Activated CD4-positive, alpha-beta T cell treated with anti-CD3 and anti-CD28 coated beads, Interleukin-2, amount 50 U/mL, for 16 hours (primary cell): ENCODE data around the gene DBR1.
A peak's percentile ranks its signal among the peaks of the same experiment; 100 is the strongest.

Experiments used
- DNase-seq: peaks from one replicate; pipeline ENCODE4 v3.0.0-alpha.2; 2020

The DBR1 gene, protein sequence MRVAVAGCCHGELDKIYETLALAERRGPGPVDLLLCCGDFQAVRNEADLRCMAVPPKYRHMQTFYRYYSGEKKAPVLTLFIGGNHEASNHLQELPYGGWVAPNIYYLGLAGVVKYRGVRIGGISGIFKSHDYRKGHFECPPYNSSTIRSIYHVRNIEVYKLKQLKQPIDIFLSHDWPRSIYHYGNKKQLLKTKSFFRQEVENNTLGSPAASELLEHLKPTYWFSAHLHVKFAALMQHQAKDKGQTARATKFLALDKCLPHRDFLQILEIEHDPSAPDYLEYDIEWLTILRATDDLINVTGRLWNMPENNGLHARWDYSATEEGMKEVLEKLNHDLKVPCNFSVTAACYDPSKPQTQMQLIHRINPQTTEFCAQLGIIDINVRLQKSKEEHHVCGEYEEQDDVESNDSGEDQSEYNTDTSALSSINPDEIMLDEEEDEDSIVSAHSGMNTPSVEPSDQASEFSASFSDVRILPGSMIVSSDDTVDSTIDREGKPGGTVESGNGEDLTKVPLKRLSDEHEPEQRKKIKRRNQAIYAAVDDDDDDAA

DNA sequence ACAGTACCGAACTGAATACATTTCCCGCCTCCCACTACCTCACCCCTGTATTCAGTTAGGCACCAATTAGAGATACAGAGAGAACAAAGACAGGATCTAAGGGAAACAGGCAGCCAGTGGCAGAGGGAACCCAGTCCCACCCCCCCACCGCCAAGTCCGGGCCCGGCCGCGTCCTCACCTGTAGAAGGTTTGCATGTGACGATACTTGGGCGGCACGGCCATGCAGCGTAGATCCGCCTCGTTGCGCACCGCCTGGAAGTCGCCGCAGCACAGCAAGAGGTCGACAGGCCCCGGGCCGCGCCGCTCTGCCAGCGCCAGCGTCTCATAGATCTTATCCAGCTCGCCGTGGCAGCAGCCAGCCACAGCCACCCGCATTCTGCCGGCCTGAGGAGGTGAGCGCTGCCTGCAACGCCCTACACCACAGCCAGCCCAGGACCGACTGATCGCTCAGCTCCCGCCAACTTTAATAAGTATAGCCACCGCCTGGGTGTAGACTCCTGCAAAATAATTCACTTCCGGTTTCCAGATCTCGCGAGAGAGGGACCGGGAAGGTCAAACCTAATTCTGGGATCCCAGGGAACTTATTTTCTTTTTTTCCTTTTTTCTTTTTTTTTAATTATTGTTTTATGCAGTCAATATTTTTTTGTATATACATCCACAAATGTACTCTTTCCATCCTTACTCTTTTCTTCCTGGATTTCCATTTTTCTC, at the start of gene DBR1:
DBR1 (minus strand) TSS at position 501 of the 711 bp plus-strand sequence; CDS start at position 375, 126 bp downstream.
- DNase-seq, result peak; percentile 87

DNA sequence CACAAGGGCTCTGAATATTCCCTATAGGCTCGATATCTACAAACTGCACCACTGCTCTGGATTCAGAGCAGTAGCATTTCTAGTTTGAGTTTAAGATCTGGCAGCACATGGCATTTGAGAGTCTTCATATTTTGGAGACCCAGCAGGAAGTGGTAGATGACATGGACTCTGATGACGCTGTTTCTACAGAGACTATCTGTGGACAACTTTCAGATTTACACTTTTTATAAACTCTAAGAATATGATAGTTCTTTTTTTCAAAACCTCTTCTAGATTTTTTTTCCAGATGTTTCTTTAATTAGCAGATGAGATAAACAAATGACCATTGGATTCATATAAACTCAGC, 48.2 kb upstream of the DBR1 start:
- peak; percentile 20 for DNase-seq

DNA sequence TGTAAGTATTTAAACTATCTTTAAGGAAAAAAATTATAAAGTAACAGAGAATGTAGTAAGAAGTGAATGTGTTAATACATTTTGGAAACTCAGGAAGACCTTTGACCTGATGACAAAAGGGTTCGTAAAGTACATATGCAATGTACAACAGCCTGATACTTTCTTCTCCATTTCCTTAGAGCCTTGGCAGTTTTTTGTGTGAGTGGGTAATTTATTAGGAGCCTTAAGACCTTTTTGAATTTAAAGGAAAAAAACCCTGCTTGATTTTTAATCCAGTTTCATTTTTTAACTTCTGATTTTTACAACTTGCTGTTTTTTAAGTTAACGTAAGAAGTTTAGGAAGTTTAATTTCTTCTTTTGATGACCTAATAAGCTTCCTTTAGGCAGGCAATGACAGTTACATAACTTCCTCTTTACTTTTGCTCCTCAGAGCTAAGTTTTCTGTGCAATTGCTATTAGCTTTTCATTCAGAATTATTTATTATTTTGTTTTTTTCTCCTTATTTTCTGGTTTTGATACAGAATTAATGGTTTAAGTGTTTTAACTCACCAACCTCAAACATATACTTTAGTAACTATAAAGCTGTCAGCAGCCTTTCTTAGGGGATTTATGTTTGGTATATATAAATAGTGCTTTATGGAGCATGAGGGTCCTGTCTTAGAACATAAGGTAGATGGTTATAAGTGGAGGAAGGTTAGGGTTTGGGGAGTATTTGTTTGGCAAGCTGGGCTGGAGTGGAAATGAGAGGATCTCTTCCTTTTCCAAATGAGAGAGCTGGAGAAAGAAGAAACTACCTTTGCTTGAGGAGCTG, 47.6 kb upstream of the DBR1 start:
- no peak for DNase-seq

DNA sequence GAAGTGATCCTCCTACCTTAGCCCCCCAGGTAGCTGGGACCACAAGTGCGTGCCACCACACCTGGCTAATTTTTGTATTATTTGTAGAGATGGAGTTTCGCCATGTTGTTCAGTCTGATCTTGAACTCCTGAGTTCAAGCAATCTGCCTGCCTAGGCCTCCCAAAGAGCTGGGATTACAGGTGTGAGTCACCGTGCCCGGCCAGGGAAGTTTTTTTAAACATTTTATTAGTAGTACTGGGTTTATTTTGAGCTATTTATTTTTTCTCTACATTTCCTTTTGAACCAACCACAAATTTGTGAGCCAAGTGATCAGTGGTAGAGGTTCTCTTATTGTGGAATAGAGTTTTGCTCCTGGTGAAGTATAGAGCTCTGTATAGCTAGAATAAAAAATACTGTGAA, 46.1 kb upstream of the DBR1 start:
- no peak for DNase-seq

DNA sequence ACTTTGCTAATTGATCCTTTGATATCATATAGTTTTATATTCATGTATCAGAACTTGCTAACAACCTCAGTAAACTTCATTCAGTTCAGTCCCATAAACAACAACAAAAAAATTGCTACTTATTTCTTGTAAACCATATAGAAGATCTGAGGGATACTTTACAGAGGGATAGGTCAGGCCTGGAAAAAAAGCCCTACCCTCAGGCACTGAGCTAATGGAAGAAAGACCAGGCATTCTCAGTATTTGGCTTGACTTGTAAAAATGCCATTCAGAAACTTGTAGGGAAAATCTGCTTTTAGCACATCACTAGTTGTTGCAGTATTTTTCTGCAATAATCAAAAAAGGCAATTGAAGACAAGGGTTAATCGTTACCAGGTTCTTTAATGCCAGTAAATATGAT, 45.5 kb upstream of the DBR1 start:
- no peak for DNase-seq

DNA sequence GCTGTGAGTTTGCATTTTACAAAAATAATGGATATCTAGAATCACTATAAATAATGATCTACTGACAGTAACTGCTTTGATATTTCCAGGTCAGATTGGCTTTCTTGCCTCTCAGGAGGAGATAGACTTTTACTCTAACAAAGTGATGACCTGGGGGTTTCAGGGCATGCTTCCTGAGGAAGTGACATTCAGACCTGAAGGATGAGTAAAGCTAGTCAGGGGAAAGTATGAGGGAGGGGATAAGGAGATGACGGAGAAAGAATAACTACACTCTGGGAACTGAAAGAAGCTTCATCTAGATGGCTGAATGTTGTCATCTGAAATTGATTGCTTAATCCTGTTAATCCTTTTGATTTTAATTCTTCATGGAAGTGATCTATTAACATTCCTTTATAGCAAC, 44.5 kb upstream of the DBR1 start:
- peak; percentile 32 for DNase-seq

DNA sequence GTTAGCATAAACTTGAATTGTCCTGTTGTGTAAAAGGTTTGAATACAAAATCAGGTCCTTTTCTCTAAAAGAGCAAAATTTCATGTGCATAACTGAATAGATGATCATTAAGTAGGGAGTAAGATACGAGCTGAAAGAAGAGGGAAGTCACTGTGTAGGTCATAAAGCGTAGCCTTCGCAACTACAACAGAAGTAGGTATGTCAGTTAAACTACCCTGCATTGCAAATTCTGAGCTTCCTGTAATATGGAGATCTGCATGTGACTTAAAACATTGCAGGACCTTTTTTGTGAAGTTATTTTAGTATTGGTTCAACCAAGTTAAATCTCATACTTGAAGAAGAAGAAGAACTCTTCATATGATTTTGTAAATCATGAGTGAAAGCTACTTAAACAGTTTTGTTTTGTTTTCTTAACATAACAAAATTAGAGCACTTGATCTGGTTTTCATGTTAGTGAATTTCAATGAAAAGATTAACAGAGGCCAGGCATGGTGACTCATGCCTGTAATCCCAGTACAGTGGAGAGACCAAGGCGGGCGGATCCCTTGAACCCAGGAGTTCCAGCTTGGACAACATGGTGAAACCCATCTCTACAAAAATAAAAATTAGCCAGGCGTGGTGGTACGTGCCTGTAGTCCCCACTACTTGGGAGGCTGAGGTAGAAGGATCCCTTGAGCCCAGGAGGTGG, 38.8 kb upstream of the DBR1 start:
- DNase-seq, result no peak

DNA sequence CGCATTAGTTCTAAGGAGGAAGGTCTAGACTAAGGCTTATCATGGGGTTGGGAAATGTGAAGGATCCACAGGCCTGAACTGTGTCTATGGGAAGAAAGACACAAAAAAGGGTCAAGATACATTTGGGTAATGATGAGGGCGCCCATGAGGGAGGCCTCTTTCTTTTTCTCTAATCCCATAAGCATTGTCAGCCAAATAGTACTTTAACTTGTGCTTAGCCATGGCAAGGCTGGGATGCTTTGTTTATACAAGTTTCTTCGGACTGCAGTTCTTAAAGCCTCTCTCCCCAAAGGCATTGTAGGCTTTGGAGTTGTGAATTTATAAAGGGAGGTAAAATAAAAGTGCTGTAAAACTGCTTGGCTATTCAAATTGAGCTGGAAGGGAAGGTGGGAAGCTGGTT, 35.8 kb upstream of the DBR1 start:
- DNase-seq, result no peak

DNA sequence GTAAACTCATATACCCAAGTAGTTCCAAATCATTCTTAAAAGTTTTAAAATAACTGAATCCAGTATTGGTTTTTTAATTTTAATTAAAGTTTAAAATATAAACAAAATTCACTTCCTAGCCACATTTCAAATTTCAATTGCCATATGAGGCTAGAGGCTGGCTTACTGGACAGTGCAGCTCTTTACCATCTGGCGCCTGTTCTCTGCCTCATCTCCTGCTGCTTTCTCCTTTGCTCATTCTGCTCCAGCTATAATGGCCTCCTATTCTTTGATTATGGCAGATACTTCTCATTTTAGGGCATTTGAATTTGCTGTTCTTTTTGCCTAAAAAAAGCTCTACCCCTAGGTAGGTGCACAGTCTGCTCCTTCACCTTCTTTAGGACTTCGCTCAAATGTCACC, 31.5 kb upstream of the DBR1 start:
- no peak for DNase-seq

DNA sequence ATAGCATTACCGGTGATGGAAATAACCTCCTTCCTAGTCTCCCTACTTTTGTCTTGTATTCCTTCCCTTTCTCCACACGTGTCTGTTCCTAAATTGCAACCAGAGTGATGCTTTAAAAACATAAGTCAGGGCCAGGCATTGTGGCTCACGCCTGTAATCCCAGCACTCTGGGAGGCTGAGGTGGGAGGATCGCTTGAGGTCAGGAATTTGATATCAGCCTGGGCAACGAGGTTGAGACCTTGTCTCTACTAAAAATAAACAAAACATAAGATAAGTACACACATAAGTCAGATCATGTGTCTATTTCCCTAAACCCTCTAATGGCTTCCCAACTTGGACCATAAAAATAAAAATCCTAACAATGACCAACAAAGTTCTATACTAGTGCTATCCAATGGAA, 30.8 kb upstream of the DBR1 start:
- DNase-seq, result no peak

DNA sequence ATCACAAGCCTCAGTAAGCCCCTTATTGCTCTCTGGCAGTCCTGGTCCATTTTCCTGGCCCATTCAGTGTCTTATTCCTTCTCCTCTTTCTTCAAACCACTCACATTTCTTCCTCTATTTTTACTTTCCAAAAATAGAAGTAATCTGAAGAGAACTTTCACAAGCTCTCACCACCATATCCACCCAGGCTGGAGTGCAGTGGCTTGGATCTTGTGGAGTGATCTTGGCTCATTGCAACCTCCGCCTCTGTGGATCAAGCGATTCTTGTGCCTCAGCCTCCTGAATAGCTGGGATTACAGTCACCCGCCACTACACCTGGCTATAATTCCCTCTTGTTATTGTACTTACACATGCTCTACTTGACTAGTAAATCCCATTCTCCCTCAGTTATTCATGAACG, 29.2 kb upstream of the DBR1 start:
- no peak for DNase-seq

DNA sequence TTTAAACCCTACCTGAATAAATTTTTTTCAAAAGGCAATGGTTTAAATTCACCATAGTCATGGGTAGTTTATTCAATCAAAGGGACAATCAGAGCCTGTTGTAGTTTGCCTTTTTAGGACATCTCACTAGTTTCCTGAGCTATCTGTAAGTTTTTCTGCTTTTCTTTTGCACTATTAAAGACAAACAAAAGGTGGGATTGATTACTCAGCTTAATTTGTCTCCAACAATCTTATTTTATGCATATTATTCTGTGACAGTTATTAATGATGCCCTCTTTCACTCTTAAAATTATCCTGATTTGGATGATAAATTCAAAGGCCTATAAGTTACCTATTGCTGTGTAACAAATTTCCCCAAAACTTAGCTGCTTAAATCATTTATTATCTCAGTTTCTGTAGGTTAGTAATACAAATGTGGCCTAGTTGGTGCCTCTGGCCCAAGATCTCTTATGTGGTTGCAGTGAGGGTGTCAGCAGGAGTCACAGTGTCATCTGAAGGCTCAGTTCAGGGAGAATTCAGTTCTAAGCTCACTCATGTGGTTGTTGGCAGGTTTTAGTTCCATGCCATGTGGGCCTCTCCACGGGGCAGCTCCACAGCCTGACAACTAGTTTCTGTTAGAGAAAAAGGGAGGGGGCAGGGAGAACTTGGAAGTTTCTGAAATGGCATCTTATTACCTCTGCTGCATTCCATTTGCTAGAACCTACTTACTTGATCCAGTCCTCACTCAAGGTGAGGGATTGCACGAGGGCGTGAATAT, 28.4 kb upstream of the DBR1 start:
- no peak for DNase-seq

DNA sequence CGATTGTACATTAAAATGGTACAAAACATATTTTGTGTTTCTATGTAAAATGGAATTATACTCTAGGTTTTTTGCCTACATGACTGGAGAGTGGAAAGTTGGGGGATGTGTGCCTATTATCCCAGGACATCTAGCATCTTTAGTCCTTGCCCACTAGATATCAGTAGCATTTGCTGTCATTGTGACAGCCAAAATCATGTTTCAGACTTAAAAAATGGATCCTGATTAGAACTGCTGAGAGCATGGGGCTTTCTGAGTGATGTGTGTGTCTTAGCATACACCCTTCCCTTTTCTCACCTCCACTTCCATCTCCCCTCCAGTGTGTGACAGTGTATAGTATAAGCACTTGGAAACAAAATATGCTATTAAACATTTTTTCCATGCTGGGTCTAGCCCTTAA, 25.7 kb upstream of the DBR1 start:
- no peak for DNase-seq

DNA sequence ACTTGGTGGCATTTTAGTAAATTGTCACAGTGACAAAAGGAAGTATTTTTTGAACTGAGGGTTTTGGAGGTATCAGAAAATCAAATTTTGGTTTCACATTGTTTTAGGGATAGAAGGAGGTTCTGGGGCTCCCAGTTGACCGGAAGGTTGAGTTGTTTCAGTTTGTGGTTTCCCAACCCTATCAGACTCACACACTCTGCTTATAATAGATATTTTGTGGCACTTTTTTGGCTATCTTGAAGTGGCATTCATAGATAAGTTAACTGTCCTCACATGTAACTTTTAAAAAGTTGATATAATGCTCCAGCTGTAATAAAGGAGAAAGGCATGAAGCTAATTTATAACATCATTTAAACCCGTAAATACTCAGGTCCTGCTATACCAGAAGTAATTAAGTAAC, 25.1 kb upstream of the DBR1 start:
- DNase-seq, result no peak

DNA sequence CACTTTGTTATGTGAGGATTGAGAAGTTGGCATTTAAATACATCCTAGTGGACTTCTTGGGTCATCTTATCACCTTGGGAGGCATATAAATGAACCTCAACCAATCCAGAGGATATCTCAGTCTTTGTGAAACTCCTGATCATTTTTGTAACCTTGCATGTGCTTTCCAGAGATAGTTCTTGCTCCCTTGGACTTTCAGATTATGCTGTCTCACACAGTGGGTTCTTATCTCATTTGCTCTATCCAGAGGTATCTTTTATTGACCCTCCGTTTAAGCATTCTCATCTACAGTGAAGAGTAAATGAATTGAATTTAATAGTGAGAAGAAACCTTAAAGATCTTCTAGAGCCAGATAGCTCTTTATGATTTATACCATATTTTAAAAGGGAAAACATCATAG, 22.8 kb upstream of the DBR1 start:
- DNase-seq, result no peak

DNA sequence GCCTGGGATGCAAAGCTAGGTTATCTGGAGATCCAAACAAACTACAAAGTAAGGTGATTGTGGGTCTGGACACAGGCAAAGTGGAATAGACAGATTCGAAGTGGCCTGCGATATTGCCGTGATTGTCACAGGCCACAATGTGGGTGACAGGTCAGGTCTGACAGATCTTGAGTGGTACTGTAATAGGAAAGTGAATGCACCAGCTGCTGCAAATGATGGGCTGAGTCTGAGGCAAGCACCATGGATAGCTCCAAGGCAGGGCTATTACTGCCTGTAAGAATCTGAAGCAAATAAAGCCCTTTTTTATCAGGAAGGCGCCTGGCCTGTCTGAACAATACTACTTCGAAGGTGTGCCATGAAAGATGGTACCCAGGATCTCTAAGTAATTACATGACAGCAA, 22.3 kb upstream of the DBR1 start:
- DNase-seq, result no peak

DNA sequence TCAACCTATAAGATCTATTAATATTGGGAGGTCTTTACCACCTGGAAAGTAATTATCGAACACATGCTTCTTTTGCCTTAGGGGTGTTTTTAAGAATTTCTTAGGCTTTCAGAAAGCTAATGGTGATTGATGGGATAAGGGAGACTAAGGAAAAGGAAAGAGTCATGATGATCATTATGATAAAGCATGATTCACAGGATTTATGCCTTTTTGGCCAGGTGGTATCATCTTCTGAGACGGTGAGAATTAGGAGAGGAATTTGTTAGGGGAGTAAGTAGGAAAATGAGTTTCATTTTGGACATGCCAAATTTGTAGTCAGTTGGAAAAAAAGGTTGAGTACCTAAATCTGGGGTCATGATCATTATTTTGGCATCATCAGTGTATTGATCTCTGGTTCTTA, 21.3 kb upstream of the DBR1 start:
- no peak for DNase-seq

DNA sequence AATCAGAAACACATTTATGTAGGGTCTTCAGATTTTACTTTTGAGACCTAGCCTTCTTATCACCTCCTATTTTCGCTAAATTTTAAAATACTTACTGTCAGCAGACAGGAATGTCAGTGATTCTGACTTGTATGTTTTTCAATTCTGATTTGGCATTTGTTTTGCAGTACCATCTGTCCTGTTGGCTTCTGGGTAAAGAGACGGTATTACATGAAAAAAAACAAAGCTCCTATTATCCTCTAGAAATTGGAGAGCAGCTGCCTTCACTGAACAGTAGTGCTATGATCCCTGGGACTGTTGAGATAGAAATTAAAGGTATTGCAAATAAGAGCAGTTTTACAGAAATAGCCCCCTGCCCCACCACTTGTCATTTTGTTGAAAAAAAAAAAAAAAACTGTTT, 20.8 kb upstream of the DBR1 start:
- DNase-seq, result no peak

DNA sequence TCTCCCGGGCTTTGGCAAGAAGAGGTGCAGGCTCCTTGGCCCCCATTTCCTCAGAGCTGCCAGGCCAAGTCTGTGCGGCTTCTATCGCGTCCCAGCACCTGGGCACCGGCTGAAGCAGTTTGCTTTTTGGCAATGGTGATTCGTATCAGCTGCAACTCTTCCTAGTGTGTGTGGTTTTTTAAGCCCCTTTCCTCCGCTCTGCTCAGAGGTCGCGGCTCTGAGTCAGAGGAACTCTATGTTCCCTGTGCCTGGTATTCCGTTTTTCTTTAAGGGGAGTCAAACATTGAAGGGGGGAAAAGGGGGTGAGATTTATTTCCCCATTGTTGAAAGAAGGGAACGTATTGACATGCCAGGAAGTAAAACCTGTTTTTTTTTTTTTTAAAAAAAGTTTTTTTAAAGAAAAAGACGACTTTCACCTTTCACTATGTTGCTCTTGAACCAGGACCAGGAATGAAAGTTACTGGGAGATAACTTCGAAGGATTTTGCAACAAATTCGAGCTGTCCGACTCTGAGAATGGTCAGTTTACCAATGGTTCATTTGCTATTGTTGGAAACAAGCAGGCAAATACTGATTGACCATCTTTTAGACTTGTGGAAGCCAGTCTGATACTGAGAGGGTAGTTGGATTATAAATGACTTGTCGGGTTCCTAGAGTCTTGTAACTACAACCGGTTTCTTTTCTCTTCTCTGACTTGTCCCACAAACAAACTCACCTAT, 13.5 kb upstream of the DBR1 start:
- DNase-seq, result no peak

DNA sequence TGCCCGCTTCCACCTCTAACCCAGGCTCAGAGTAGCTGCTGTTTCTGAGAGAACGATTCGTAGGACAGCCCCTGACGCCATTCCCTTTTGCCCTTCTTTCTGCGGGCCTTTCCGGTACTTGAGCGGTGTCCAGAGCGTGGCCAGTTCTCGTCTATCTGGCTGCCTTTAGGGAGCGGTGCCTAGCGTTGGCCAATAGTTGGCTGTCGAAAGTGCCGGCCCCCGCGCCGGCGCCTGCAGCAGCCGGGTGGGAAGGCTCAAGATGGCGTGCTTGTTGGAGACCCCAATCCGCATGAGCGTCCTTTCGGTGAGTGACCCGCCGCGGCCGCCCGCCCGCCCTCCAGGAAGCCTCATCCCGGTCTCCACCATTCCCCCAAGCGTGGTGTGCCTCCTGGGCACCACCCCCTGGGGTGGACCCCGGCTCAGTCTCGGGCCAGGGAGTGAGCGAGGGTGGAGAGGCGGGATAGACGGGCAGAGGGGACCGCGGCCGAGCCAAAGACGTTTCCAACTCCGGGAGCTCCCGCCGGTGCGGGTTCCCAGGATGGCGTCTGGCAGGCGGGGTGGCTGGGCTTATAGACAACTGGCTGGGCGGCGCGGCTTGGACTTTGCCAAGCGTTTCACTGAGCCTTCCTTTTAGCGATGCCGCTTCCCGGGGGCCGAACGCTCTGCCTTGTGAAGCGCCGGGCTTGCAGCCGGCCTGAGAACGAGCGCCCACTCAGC, 12.7 kb upstream of the DBR1 start, which contains the start of gene ARMC8:
ARMC8 (plus strand) TSS at position 6 of the 717 bp plus-strand sequence; CDS start at position 260, 254 bp downstream.
- DNase-seq, result peak; percentile 37
